Ascending aorta (tissue), 2 donors: ENCODE data around the gene LDLRAP1. TPM values are rescaled to one million over a fixed set of nuclear protein-coding genes. Genes with fewer than 3 reads are reported as not detected.

Experiments
- DNase-seq, 2 donors: peaks; one replicate each; pipeline ENCODE4 v3.0.0-alpha.2; 2019; ENCODE audit warnings: low spot score in 2 of 2
- H3K27ac ChIP-seq, 2 donors: fragments of 200-600 bp; sonication (generic); one replicate each; pipeline ENCODE4 v1.5.1; 2016 to 2017; ENCODE audit warnings: mild to moderate bottlenecking in 1 of 2
- H3K27me3 ChIP-seq: fragments of 200-600 bp; sonication (generic); one replicate; pipeline ENCODE4 v1.5.1; 2017
- H3K36me3 ChIP-seq, 2 donors: fragments of 200-600 bp; sonication (generic); one replicate each; pipeline ENCODE4 v1.5.1; 2016
- H3K4me1 ChIP-seq, 2 donors: fragments of 200-600 bp; sonication (generic); one replicate each; pipeline ENCODE4 v1.5.1; 2016 to 2017; ENCODE audit warnings: mild to moderate bottlenecking in 1 of 2
- H3K4me3 ChIP-seq, 2 donors: fragments of 200-600 bp; sonication (generic); one replicate each; pipeline ENCODE4 v1.5.1; 2016 to 2017; ENCODE audit warnings: mild to moderate bottlenecking in 1 of 2
- H3K9me3 ChIP-seq, 2 donors: fragments of 200-600 bp; sonication (generic); one replicate each; pipeline ENCODE4 v1.5.1; 2016
- CTCF ChIP-seq, 3 experiments: fragments of 200-600 bp in 2 of 3; fragments of 450-650 bp in 1 of 3; sonication (generic) in 2 of 3; IDR thresholded peaks; one replicate each; pipeline ENCODE4 v1.5.1; 2016 to 2019; ENCODE audit warnings: antibody characterized with exemption in 3 of 3, mild to moderate bottlenecking in 1 of 3, moderate library complexity in 1 of 3
- intact Hi-C: fragments of 100-400 bp; cut with DNase I; formaldehyde crosslinking; loops from one replicate; pipeline ENCODE4 v1.15.1; 2023
- total RNA-seq: library from RNA; depleted of rRNA; stranded (reverse); fragments of >200 nt; gene quantifications from one replicate; pipeline ENCODE4 v1.1.0, GENCODE V29; 2016

Gene LDLRAP1
- total RNA-seq, 1 donor from 2014 or later, result 75.4 TPM

- DNase-seq, result no peak
- intact Hi-C loops, result loop anchor here (2.0 to 10.0 kb wide), 4 partner anchors 111 to 297 kb away; partner anchors contain the start of genes MACO1 and RSRP1
- Histone ChIP-seq H3K9me3 (no peaks in the 10 kb centered on the region), H3K27me3 (no peaks in the 10 kb centered on the region), H3K36me3 (no peaks in the 10 kb centered on the region), H3K4me3 (no peak overlapping the region), H3K27ac (peak overlapping the region in 1 of 2 donors; percentile 93), H3K4me1 (peaks cover 9 to 20% of the 10 kb centered on the region in 2 donors)
- TF ChIP-seq CTCF (IDR thresholded peaks at IDR 0.05), result no peak
Observed at GRCh38 chr1:25541889-25542658, 1.3 kb upstream of the LDLRAP1 start.

GRCh38 chr1:25543005-25543424 is 391 bp upstream of the LDLRAP1 start:
- H3K27ac ChIP-seq, result peak overlapping the region; percentile 90 to 93
- H3K9me3 ChIP-seq, result no peaks in the 10 kb centered on the region
- H3K36me3 ChIP-seq, result no peaks in the 10 kb centered on the region
- no peaks in the 10 kb centered on the region for H3K27me3 ChIP-seq
- peak overlapping the region; percentile 97 to 98 for H3K4me3 ChIP-seq
- intact Hi-C loops, result loop anchor here (1.0 to 10.0 kb wide), 6 partner anchors 24 to 298 kb away; partner anchors contain the start of genes MACO1, MAN1C1 and RSRP1
- peaks cover 9 to 22% of the 10 kb centered on the region in 2 donors for H3K4me1 ChIP-seq
- TF ChIP-seq CTCF (IDR thresholded peaks at IDR 0.05), result no peak
- DNase-seq, result no peak

GRCh38 chr1:25544243-25544764 is 898 bp downstream of the LDLRAP1 start:
- intact Hi-C loops, result loop anchor here (5.0 to 10.0 kb wide), 3 partner anchors 153 to 300 kb away; partner anchors contain the start of gene RSRP1

GRCh38 chr1:25544819-25545218 is 1.4 kb downstream of the LDLRAP1 start:
- Histone ChIP-seq H3K4me3 (peak overlapping the region; percentile 97 to 98), H3K9me3 (no peaks in the 10 kb centered on the region), H3K27ac (peak overlapping the region; percentile 90 to 93), H3K36me3 (no peaks in the 10 kb centered on the region), H3K27me3 (no peaks in the 10 kb centered on the region), H3K4me1 (peaks cover 20 to 37% of the 10 kb centered on the region in 2 donors)
- TF ChIP-seq CTCF (IDR thresholded peaks at IDR 0.05), result no peak
- intact Hi-C loops, result loop anchor here (5.0 to 10.0 kb wide), 3 partner anchors 152 to 300 kb away; partner anchors contain the start of gene RSRP1
- peak in 1 of 2 donors; percentile 84 for DNase-seq

More at GRCh38 chr1:25544243-25544764, 898 bp downstream of the LDLRAP1 start:
- H3K27me3 ChIP-seq, result no peaks in the 10 kb centered on the region
- H3K9me3 ChIP-seq, result no peaks in the 10 kb centered on the region
- peak overlapping the region; percentile 97 to 98 for H3K4me3 ChIP-seq
- TF ChIP-seq CTCF (IDR thresholded peaks at IDR 0.05), result no peak
- DNase-seq, result no peak
- peaks cover 17 to 32% of the 10 kb centered on the region in 2 donors for H3K4me1 ChIP-seq
- H3K27ac ChIP-seq, result peak overlapping the region; percentile 90 to 93
- H3K36me3 ChIP-seq, result no peaks in the 10 kb centered on the region

- H3K27ac ChIP-seq, result peak overlapping the region; percentile 90 to 93
- no peak for DNase-seq
- H3K4me1 ChIP-seq, result peaks cover 25 to 47% of the 10 kb centered on the region in 2 donors
- H3K27me3 ChIP-seq, result no peaks in the 10 kb centered on the region
- intact Hi-C loops, result loop anchor here (10.0 kb wide), 1 partner anchor 301 kb away; the partner anchor contains the start of gene RSRP1
- H3K4me3 ChIP-seq, result peak overlapping the region in 1 of 2 donors; percentile 98
- TF ChIP-seq CTCF (IDR thresholded peaks at IDR 0.05), result no peak
- H3K36me3 ChIP-seq, result no peaks in the 10 kb centered on the region
- no peaks in the 10 kb centered on the region for H3K9me3 ChIP-seq
Observed at GRCh38 chr1:25545767-25546166, 2.4 kb downstream of the LDLRAP1 start.
